Left lung (tissue), 10 donors: ENCODE measurements around the gene PTGIS. TPM values are rescaled to one million over a fixed set of nuclear protein-coding genes. Genes with fewer than 3 reads are reported as not detected.

ENCODE experiments used
- ATAC-seq: fragments of 200-7000 bp; cut with Tn5 transposase; one replicate; pipeline ENCODE4 v1.9.1; 2020; ENCODE audit warnings: moderate library complexity
- DNase-seq, 4 donors: peaks; one replicate each; pipeline ENCODE4 v3.0.0-alpha.2; 2013 to 2020
- H3K27ac ChIP-seq, 2 donors: fragments of 200-600 bp; sonication (generic) in 1 of 2; one replicate each; pipeline versions ENCODE4 v1.5.0 to v1.8.0; 2020 to 2021
- H3K27me3 ChIP-seq, 2 donors: fragments of 200-600 bp; sonication (generic) in 1 of 2; one replicate each; pipeline versions ENCODE4 v1.5.0 to v1.8.0; 2020 to 2021
- H3K36me3 ChIP-seq, 2 donors: fragments of 200-600 bp; sonication (generic) in 1 of 2; one replicate each; pipeline versions ENCODE4 v1.5.0 to v1.8.0; 2020 to 2021
- H3K4me1 ChIP-seq, 2 donors: fragments of 200-600 bp; one replicate each; pipeline ENCODE4 v1.8.0; 2021
- H3K4me3 ChIP-seq, 2 donors: fragments of 200-600 bp; sonication (generic) in 1 of 2; one replicate each; pipeline versions ENCODE4 v1.5.0 to v1.8.0; 2020 to 2021; ENCODE audit warnings: mild to moderate bottlenecking in 1 of 2
- H3K9me3 ChIP-seq, 2 donors: fragments of 200-600 bp; sonication (generic) in 1 of 2; one replicate each; pipeline versions ENCODE4 v1.5.0 to v1.8.0; 2020 to 2021
- CTCF ChIP-seq, 2 donors: fragments of 200-600 bp; sonication (generic) in 1 of 2; IDR thresholded peaks; one replicate each; pipeline versions ENCODE4 v1.5.0 to v1.8.0; 2021; ENCODE audit warnings: antibody characterized with exemption in 2 of 2
- intact Hi-C, 2 donors: fragments of 100-400 bp; cut with DNase I; formaldehyde crosslinking; loops; one replicate each; pipeline versions ENCODE4 v1.11.2 to v1.14.2; 2022
- polyA plus RNA-seq, 6 donors: library from polyadenylated mRNA; unstranded; fragments of 120-200 nt; gene quantifications; one replicate each; pipeline ENCODE4 v1.2.1, GENCODE V29; 2013; ENCODE audit not compliant: insufficient read length in 6 of 6
- total RNA-seq, 2 donors: library from RNA; stranded (reverse); fragmentation: NEBNext Ultra II Directional; extraction: Animal tissue kit (Norgen Biotek cat#: 25700); gene quantifications; one replicate each; pipeline ENCODE4 v1.2.1, GENCODE V29; 2021
- donor health status: DM: no; HTN: yes; CAD: no.
- donor health status: DM: no; HTN: no; CAD: no.

PTGIS gene
- total and polyA plus RNA-seq, 8 donors: 6.2 to 46.0 (median 7.0) TPM

GRCh38 chr20:49543071-49543857, 24.7 kb downstream of the PTGIS start:
- Histone ChIP-seq H3K4me3 (no peak overlapping the region), H3K36me3 (no peaks in the 10 kb centered on the region), H3K4me1 (no peaks in the 10 kb centered on the region), H3K27ac (no peak overlapping the region), H3K9me3 (peaks cover 0 to 5% of the 10 kb centered on the region in 2 donors), H3K27me3 (no peaks in the 10 kb centered on the region)
- no peak for ATAC-seq
- TF ChIP-seq CTCF (IDR thresholded peaks at IDR 0.05): no peak
- intact Hi-C loops: loop anchor here (5.0 to 10.0 kb wide), 2 partner anchors 64 to 302 kb away; no protein-coding TSS in a partner anchor
- DNase-seq: no peak

GRCh38 chr20:49542514-49542991, 25.4 kb downstream of the PTGIS start:
- H3K4me3 ChIP-seq: no peak overlapping the region

GRCh38 chr20:49541733-49542513, 26.0 kb downstream of the PTGIS start:
- H3K27ac ChIP-seq: no peak overlapping the region

More at GRCh38 chr20:49542514-49542991, 25.4 kb downstream of the PTGIS start:
- TF ChIP-seq CTCF (IDR thresholded peaks at IDR 0.05): no peak
- Histone ChIP-seq H3K27ac (no peak overlapping the region), H3K36me3 (no peaks in the 10 kb centered on the region), H3K9me3 (peaks cover 0 to 5% of the 10 kb centered on the region in 2 donors), H3K27me3 (no peaks in the 10 kb centered on the region), H3K4me1 (no peaks in the 10 kb centered on the region)
- intact Hi-C loops: loop anchor here (5.0 to 10.0 kb wide), 2 partner anchors 65 to 302 kb away; no protein-coding TSS in a partner anchor
- ATAC-seq: no peak
- no peak for DNase-seq

GRCh38 chr20:49540687-49541435, 27.1 kb downstream of the PTGIS start:
- no peak for TF ChIP-seq CTCF (IDR thresholded peaks at IDR 0.05)
- no peak for DNase-seq
- intact Hi-C loops: loop anchor here (2.0 to 10.0 kb wide), 3 partner anchors 66 to 304 kb away; no protein-coding TSS in a partner anchor
- H3K4me1 ChIP-seq: no peaks in the 10 kb centered on the region
- no peak for ATAC-seq
- peaks cover 0 to 5% of the 10 kb centered on the region in 2 donors for H3K9me3 ChIP-seq
- no peak overlapping the region for H3K27ac ChIP-seq
- no peak overlapping the region for H3K4me3 ChIP-seq
- no peaks in the 10 kb centered on the region for H3K36me3 ChIP-seq
- no peaks in the 10 kb centered on the region for H3K27me3 ChIP-seq

More at GRCh38 chr20:49541733-49542513, 26.0 kb downstream of the PTGIS start:
- Histone ChIP-seq H3K27me3 (no peaks in the 10 kb centered on the region), H3K9me3 (peaks cover 0 to 5% of the 10 kb centered on the region in 2 donors), H3K4me3 (no peak overlapping the region), H3K36me3 (no peaks in the 10 kb centered on the region), H3K4me1 (no peaks in the 10 kb centered on the region)
- ATAC-seq (peak; percentile 86), DNase-seq (peak in 3 of 4 donors; percentile 33 to 70 (median 53))
- intact Hi-C loops: loop anchor here (2.0 to 10.0 kb wide), 3 partner anchors 65 to 303 kb away; no protein-coding TSS in a partner anchor
- TF ChIP-seq CTCF (IDR thresholded peaks at IDR 0.05): peak; percentile 58 to 75
